GM23248 (cell line): Measurements from ENCODE around the gene FSTL4. TPM values are rescaled to one million over a fixed set of nuclear protein-coding genes. Genes with fewer than 3 reads are reported as not detected.

Experiments
- DNase-seq: peaks from one replicate; pipeline ENCODE4 v3.0.0-alpha.2; 2015
- H2AFZ ChIP-seq: fragments of 200-600 bp; sonication (generic); 2 replicates; pipeline ENCODE4 v1.6.1; 2016; ENCODE audit warnings: antibody characterized with exemption
- H3F3A ChIP-seq: fragments of 200-600 bp; sonication (generic); 2 replicates; pipeline ENCODE4 v1.6.1; 2016; ENCODE audit warnings: mild to moderate bottlenecking, antibody characterized with exemption, mixed run types; ENCODE audit not compliant: insufficient read depth
- H3K27ac ChIP-seq: fragments of 200-600 bp; sonication (generic); 2 replicates; pipeline ENCODE4 v1.5.1; 2016; ENCODE audit warnings: mild to moderate bottlenecking
- H3K27me3 ChIP-seq: fragments of 200-600 bp; sonication (generic); replicated peaks from 2 replicates; pipeline ENCODE4 v1.6.1; 2016; ENCODE audit warnings: mild to moderate bottlenecking; ENCODE audit not compliant: insufficient read depth
- H3K36me3 ChIP-seq: fragments of 200-600 bp; sonication (generic); 2 replicates; pipeline ENCODE4 v1.6.1; 2016; ENCODE audit warnings: low read depth, mild to moderate bottlenecking
- H3K4me1 ChIP-seq: fragments of 200-600 bp; sonication (generic); 2 replicates; pipeline ENCODE4 v1.6.1; 2016; ENCODE audit warnings: mild to moderate bottlenecking; ENCODE audit not compliant: insufficient read depth
- H3K4me2 ChIP-seq: fragments of 200-600 bp; sonication (generic); one replicate; pipeline ENCODE4 v1.6.1; 2016; ENCODE audit warnings: mild to moderate bottlenecking; ENCODE audit not compliant: unreplicated experiment
- H3K4me3 ChIP-seq: fragments of 200-600 bp; sonication (generic); 2 replicates; pipeline ENCODE4 v1.5.1; 2016; ENCODE audit warnings: mild to moderate bottlenecking
- H3K79me2 ChIP-seq: fragments of 200-600 bp; sonication (generic); 2 replicates; pipeline ENCODE4 v1.6.1; 2016; ENCODE audit warnings: mild to moderate bottlenecking; ENCODE audit not compliant: insufficient read depth
- H3K9ac ChIP-seq: fragments of 200-600 bp; sonication (generic); 2 replicates; pipeline ENCODE4 v1.6.1; 2016; ENCODE audit warnings: mild to moderate bottlenecking
- H3K9me2 ChIP-seq: fragments of 200-600 bp; sonication (generic); 2 replicates; pipeline ENCODE4 v1.6.1; 2016; ENCODE audit warnings: mixed run types, mild to moderate bottlenecking, moderate library complexity; ENCODE audit not compliant: insufficient read depth
- H3K9me3 ChIP-seq: fragments of 200-600 bp; sonication (generic); one replicate; pipeline ENCODE4 v1.6.1; 2017; ENCODE audit warnings: low read depth
- H4K20me1 ChIP-seq: fragments of 200-600 bp; sonication (generic); 2 replicates; pipeline ENCODE4 v1.6.0; 2016; ENCODE audit not compliant: insufficient read depth
- EZH2 ChIP-seq: fragments of 200-600 bp; sonication (generic); IDR thresholded peaks from 2 replicates; pipeline ENCODE4 v1.6.1; 2018; ENCODE audit warnings: antibody characterized with exemption, mild to moderate bottlenecking; ENCODE audit not compliant: insufficient read depth, poor library complexity, severe bottlenecking
- EZH2phosphoT487 ChIP-seq: fragments of 200-600 bp; sonication (generic); IDR thresholded peaks from 2 replicates; pipeline ENCODE4 v1.6.1; 2018; ENCODE audit warnings: antibody characterized with exemption, moderate library complexity, mild to moderate bottlenecking, low read depth; ENCODE audit not compliant: insufficient read depth
- WGBS, 2 experiments: methylation state at CpG; one replicate each; pipeline ENCODE4 v1.1.6; 2015 to 2017; ENCODE audit warnings: low lambda C conversion rate in 2 of 2, low coverage in 1 of 2; ENCODE audit errors: missing lambda C conversion rate in 2 of 2; 5-methylcytosine and 5-hydroxymethylcytosine counted together
- in situ Hi-C: fragments of 300-500 bp; cut with MboI; formaldehyde crosslinking; loops from 2 replicates; pipeline ENCODE4 v1.15.0; 2020
- polyA plus RNA-seq: library from polyadenylated mRNA; unstranded; fragments of >200 nt; fragmentation: Nextera tagmentation; extraction: Ambion mirVana; gene quantifications from 2 replicates; pipeline ENCODE4 v1.2.1, GENCODE V29; 2016
- total RNA-seq: library from RNA; depleted of rRNA; stranded (reverse); fragments of >200 nt; shearing (Covaris generic); gene quantifications from 2 replicates; pipeline ENCODE4 v1.2.3, GENCODE V29; 2014

Gene FSTL4
- total and polyA plus RNA-seq, 2 experiments from 2014 or later: not detected

GRCh38 chr5:133358271-133358670 lies 254.1 kb downstream of the FSTL4 start:
- Histone ChIP-seq H4K20me1 (no peaks in the 10 kb centered on the region), H2AFZ (no peak overlapping the region), H3K36me3 (no peaks in the 10 kb centered on the region), H3K27ac (no peak overlapping the region), H3K9me2 (no peaks in the 10 kb centered on the region), H3K4me1 (no peaks in the 10 kb centered on the region), H3K9ac (no peak overlapping the region), H3K9me3 (no peaks in the 10 kb centered on the region), H3K4me3 (no peak overlapping the region), H3F3A (no peaks in the 10 kb centered on the region), H3K4me2 (no peak overlapping the region), H3K27me3 (peaks cover 7% of the 10 kb centered on the region; the same call in 1 of the 2 replicates), H3K79me2 (no peaks in the 10 kb centered on the region)
- 75% methylated on average over 9 to 12 of the region's 12 CpGs for WGBS, 2 experiments
- in situ Hi-C loops: no loop called here
- no peak for TF ChIP-seq EZH2
- TF ChIP-seq EZH2phosphoT487: no peak
- DNase-seq: no peak

DNA sequence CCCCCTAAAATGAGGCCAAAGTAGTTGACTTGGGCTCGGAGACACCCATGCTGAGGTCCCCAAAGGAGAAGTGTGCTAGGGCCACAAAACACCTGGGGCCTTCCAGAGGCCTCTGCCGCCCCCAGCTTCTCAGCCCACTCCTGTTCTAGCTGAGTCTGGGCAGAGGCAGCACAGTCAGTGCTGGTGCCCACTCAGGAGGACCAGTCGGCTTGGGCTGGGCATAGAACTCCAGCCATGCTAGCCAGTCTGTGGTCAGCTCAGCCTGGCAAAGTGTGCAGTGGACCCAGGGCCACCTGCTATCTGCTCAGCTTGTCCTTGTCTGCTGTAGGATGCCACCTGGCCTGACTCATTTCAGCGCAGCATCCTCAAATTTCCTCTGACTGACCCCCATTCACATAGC lies 254.6 kb downstream of the FSTL4 start:
- Histone ChIP-seq H2AFZ (no peak overlapping the region), H3K9ac (no peak overlapping the region), H4K20me1 (no peaks in the 10 kb centered on the region), H3K9me3 (no peaks in the 10 kb centered on the region), H3F3A (no peaks in the 10 kb centered on the region), H3K36me3 (no peaks in the 10 kb centered on the region), H3K4me1 (no peaks in the 10 kb centered on the region), H3K4me3 (no peak overlapping the region), H3K4me2 (no peak overlapping the region), H3K9me2 (no peaks in the 10 kb centered on the region), H3K79me2 (no peaks in the 10 kb centered on the region), H3K27me3 (peaks cover 7% of the 10 kb centered on the region; the same call in 1 of the 2 replicates), H3K27ac (no peak overlapping the region)
- in situ Hi-C loops: no loop called here
- TF ChIP-seq EZH2 (no peak), EZH2phosphoT487 (no peak)
- WGBS, 2 experiments: 57 to 61% methylated on average over 4 of the region's 4 CpGs
- DNase-seq: no peak

GRCh38 chr5:133356984-133357421 lies 255.3 kb downstream of the FSTL4 start:
- DNase-seq: no peak
- Histone ChIP-seq H3K36me3 (no peaks in the 10 kb centered on the region), H3K27me3 (peaks cover 7% of the 10 kb centered on the region; the same call in 1 of the 2 replicates)

GRCh38 chr5:133356396-133356983 lies 255.9 kb downstream of the FSTL4 start:
- H3K27me3 ChIP-seq: peaks cover 7% of the 10 kb centered on the region; the same call in 1 of the 2 replicates
- no peaks in the 10 kb centered on the region for H3K4me1 ChIP-seq
- no peak overlapping the region for H3K27ac ChIP-seq
- no peaks in the 10 kb centered on the region for H3K9me3 ChIP-seq
- no peak overlapping the region for H3K4me3 ChIP-seq
- H4K20me1 ChIP-seq: no peaks in the 10 kb centered on the region
- WGBS, 2 experiments: 47 to 51% methylated on average over 5 of the region's 5 CpGs
- H3K4me2 ChIP-seq: no peak overlapping the region
- H3F3A ChIP-seq: no peaks in the 10 kb centered on the region
- no peak overlapping the region for H2AFZ ChIP-seq
- H3K36me3 ChIP-seq: no peaks in the 10 kb centered on the region
- TF ChIP-seq EZH2 (no peak), EZH2phosphoT487 (no peak)
- in situ Hi-C loops: no loop called here
- H3K9me2 ChIP-seq: no peaks in the 10 kb centered on the region
- H3K9ac ChIP-seq: no peak overlapping the region
- H3K79me2 ChIP-seq: no peaks in the 10 kb centered on the region
- DNase-seq: no peak

More at GRCh38 chr5:133356984-133357421, 255.3 kb downstream of the FSTL4 start:
- Histone ChIP-seq H3K27ac (no peak overlapping the region), H4K20me1 (no peaks in the 10 kb centered on the region), H3K4me3 (no peak overlapping the region), H3K9me2 (no peaks in the 10 kb centered on the region), H3K4me2 (no peak overlapping the region), H3F3A (no peaks in the 10 kb centered on the region), H2AFZ (no peak overlapping the region), H3K9ac (no peak overlapping the region), H3K79me2 (no peaks in the 10 kb centered on the region), H3K9me3 (no peaks in the 10 kb centered on the region), H3K4me1 (no peaks in the 10 kb centered on the region)
- in situ Hi-C loops: no loop called here
- 41 to 45% methylated on average over 3 to 4 of the region's 4 CpGs for WGBS, 2 experiments
- no peak for TF ChIP-seq EZH2phosphoT487
- TF ChIP-seq EZH2: no peak
